ENCODE measurements around the gene RASD1.
"Not testable (repeated sequence)": the region's sequence is repeated elsewhere in the genome, so short reads cannot be mapped to it uniquely, and the experiment has no call there.

RASD1 gene

GRCh38 chr17:17495536-17496188 lies 533 bp downstream of the RASD1 start:
- peak; percentile 52 for DNase-seq

DNA sequence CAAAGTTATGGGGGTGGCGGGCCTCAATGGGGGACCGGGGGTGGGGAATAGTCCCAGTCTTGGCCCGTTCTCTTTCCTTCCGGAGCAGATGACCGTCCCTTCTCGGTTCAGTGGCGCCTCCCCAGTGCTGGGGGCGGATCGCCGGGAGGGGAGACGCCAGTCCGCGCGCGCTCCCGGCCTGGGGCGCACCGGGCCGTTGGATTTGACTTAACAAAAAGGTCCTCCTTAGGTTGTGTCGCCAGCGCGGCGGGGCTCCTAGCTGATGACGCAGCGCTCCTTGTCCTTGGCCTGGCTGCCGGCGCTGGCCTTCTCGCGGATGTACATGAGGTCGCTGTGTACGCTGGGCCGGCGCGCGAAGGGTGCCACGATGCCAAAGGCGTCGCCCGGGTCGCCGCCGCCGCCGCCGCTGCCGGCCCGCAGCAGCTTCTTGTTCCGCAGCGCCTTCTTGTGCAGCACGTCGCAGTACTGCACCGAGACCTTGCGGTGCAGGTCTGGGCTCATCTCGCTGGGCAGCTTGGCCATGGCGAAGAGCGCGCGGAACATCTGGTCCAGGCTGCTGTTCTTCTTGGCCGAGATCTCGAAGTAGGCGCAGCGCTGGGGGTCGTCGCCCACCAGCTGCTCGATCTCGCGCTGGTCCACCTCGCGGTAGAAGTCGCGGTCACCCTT lies 1.2 kb downstream of the RASD1 start:
- DNase-seq: peak; percentile 34

DNA sequence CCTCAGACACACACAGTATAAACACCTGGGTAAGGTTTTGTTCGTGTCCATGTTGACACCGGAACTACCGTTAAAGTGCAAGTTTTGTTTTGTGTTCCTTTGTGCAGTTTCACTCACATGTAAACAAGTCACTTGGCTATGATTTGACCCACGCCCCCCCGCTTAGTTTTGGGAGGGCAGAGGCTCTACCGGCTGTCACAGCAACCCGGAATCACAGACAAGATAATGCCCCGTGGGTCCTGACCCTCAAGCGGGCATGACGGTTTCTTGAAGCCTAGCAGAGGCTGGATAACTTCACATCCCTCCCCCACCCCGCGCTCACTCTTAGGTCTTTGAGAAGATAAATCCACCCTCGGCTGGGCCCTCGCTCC lies 1.7 kb downstream of the RASD1 start:
- peak; percentile 25 for DNase-seq

DNA sequence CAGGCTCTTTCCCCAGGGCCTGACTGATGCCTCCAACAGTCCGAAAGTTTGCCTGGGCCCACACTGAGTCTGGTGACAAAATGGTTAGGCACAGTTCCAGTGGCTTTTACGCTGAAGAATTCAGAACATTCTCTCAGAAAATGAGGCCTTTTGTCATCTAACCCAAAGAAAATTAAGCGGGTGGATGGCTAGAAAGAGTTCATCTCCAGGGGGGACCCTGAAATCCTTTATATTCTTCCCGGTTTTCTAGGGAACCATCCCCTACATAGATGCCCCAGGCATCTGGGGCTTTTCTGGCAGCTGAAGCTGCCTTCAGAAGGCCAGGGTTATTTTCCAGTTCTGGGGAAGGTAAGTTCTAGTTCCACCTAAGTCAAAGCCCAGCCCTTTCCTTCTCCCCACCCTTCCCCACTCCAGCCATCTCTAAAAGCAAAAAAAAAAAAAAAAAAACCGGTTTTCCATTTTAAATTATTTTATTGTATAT lies 2.2 kb downstream of the RASD1 start:
- DNase-seq: no peak

GRCh38 chr17:17493249-17493985 lies 2.8 kb downstream of the RASD1 start:
- DNase-seq: no peak

DNA sequence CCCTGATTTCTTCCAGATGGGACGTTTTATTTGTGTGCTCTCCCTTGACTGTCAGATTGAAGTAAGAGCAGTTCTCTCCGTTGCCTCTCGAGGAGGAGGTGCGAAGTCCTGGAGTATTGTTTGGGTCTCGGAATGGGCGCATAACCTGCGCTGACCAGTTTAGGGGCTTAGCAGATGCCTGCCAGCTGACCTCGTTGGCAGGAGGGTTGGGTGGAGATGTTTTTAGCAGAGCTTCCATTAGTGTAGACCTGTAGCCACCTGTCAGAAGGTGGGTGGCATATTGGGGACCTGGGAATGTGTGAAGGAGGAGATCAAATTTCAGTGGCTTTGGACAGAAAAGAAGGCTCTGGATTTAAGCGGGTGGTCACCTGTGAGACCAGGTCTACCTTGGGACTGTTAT lies 3.6 kb downstream of the RASD1 start:
- DNase-seq: no peak

GRCh38 chr17:17492085-17492484 lies 4.1 kb downstream of the RASD1 start:
- DNase-seq: no peak

DNA sequence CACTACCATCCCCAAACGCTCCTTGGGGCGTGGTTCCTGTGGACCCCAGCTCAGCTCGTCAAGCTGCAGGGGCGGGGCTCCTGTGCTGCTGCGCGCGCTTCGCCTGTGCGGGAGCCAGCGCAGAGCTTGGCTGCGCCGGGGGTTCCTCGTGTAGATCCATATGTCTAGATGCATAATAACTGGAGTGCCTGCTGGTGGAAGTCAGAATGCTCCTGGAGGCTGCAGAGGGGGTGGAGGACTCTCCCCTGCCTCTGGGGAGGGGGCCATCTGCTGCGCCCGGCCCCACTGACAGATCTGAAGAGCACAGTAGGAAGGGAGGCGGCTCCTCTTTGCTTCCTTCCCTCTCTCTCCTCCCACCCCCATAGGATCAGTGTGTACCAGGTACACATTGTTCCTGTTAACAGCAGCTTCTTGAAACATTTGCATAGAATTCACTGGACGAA lies 4.6 kb downstream of the RASD1 start:
- DNase-seq: no peak

- no peak for DNase-seq
Observed at GRCh38 chr17:17491031-17491471, 5.1 kb downstream of the RASD1 start.

DNA sequence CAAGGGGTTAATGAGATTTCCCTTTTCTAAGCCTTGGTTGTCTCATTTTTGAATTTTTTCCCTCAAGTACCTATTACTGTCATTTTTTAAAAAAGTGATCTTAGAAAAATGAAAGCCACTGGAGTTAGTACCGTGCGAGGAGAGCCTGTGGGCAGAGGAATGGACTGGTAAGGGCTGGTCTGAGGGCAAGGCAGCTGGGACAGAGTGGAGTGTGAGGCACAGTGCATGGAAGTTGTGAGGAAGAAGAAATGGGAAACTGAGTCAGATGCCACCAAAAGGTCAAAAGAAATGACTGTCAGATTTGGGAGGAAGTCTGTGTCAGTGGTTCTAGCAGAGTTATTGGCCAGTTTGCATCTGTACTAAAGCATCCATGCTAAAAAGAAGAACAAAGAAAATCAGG lies 8.2 kb downstream of the RASD1 start:
- DNase-seq: no peak

DNA sequence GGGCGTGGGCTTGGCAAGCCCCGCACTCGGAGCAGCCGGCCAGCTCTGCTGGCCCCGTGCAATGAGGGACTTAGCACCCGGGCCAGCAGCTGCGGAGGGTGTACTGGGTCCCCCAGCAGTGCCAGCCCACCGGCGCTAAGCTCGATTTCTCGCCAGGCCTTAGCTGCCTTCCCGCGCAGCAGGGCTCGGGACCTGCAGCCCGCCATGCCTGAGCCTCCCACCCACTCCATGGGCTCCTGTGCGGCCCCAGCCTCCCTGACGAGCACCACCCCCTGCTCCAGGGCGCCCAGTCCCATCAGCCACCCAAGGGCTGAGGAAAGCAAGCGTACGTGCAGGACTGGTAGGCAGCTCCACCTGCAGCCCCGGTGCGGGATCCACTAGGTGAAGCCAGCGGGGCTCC lies 9.8 kb downstream of the RASD1 start:
- not testable (repeated sequence) for DNase-seq

DNA sequence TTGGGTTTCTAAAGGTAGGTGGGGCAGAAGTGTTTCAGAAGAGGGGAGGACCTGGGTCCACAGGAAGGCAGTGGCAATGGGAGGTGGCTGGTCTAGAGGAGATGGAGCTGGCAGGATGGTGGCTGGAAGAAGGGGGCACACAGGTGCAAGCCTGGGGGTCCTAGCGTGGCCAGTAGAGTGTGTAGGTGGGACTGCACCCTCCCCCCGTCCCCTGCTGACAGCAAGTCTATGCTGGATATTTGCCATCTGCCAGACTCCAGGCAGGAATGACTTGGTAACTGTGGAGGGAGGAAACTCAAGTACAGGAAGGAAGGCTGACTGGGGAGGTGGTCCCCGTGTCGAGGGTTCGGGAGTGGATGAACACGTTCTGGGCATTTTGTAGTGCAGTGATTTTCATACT lies 10.8 kb downstream of the RASD1 start:
- DNase-seq: no peak

- DNase-seq: no peak
Observed at GRCh38 chr17:17484451-17484899, 11.7 kb downstream of the RASD1 start.

- DNase-seq: no peak
Observed at GRCh38 chr17:17481860-17482259, 14.3 kb downstream of the RASD1 start.

DNA sequence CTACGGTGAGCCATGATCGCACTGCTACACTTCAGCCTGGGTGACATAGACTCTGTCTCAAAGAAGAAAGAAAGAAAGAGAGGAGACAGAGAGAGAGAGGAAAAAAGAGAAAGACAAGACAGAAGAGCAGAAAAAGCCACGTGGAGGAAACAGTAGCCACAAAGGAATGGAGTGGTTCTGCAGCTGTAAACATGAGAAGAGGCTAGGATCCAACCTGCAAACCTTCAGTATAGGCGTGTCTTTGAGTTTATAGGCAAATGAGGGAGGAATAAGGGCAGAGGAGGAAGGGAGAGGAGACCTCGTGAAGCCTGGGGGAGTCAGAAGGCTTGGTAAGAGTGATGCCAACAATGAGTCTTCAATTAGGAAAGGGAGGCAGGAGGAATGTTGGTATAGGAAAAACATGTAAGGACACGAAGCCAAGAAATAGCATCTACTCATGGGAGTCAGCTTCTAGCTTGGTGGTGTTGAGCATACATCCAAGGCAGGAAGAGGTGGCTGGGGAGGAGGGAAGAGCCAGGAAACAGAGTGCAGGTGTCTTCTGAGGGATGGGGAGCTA lies 15.5 kb downstream of the RASD1 start:
- no peak for DNase-seq

GRCh38 chr17:17479209-17479608 lies 17.0 kb downstream of the RASD1 start:
- no peak for DNase-seq

DNA sequence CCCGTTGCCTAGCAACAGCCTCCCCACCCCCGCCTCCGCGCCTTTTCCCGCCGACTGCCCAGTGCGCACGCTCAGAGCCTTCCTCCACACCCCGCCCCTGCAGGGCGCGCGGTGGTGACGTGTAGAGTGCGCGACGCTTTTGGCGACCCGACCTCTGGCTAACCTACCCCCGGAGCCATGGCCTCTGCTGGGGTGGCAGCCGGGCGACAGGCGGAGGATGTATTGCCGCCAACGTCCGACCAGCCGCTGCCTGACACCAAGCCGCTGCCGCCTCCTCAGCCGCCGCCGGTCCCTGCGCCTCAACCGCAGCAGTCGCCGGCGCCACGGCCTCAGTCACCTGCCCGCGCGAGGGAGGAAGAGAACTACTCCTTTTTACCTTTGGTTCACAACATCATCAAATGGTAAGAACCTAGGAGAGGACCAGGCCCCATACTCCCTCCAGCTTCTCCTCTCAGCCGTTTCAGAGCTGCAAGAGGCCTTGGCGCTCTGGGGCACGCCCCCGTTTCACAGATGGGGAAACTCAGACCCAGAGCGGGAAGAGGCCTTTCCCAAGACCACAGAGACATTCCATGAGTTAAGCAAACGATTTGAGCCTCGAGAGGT lies 19.2 kb downstream of the RASD1 start, which contains the start of gene MED9:
Gene MED9, plus strand, starts transcription at position 136 of the 603 bp plus-strand sequence. Its CDS starts 42 bp downstream, at position 178.
- peak; percentile 91 for DNase-seq

- DNase-seq: no peak
Observed at GRCh38 chr17:17474341-17474740, 21.9 kb downstream of the RASD1 start.

- no peak for DNase-seq
Observed at GRCh38 chr17:17472333-17472920, 23.8 kb downstream of the RASD1 start.

DNA sequence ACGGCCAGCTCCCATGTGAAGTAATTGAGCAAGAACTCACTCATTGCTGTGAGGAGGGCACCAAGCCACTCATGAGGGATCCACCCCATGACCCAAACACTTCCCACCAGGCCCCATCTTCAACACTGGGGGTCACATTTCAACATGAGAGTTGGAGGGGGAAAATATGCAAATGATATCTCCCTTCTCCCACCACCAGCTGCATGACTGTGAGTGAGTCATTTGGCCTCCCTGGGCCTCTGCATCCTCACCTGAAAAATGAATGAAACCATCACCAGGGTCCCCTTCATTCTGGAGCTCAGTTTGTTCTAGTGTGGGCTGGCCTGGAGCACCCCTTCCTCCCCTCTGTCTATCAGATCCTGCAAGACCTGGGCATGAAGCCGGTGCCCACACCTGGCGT lies 26.2 kb downstream of the RASD1 start:
- no peak for DNase-seq

DNA sequence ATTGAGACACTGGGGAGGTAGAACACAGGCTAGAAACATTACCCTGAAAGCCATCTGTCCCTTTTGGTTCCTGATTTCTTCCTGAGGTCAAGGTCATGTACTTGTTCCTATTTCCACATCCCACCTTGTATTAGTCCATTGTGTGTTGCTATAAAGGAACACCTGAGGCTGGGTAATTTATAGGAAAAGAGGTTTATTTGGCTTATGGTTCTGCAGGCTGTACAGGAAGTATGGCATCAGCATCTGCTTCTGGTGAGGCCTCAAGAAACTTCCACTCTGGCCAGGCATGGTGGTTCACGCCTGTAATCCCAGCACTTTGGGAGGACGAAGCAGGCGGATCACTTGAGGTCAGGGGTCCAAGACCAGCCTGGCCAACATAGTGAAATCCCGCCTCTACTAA lies 26.8 kb downstream of the RASD1 start:
- DNase-seq: no peak

DNA sequence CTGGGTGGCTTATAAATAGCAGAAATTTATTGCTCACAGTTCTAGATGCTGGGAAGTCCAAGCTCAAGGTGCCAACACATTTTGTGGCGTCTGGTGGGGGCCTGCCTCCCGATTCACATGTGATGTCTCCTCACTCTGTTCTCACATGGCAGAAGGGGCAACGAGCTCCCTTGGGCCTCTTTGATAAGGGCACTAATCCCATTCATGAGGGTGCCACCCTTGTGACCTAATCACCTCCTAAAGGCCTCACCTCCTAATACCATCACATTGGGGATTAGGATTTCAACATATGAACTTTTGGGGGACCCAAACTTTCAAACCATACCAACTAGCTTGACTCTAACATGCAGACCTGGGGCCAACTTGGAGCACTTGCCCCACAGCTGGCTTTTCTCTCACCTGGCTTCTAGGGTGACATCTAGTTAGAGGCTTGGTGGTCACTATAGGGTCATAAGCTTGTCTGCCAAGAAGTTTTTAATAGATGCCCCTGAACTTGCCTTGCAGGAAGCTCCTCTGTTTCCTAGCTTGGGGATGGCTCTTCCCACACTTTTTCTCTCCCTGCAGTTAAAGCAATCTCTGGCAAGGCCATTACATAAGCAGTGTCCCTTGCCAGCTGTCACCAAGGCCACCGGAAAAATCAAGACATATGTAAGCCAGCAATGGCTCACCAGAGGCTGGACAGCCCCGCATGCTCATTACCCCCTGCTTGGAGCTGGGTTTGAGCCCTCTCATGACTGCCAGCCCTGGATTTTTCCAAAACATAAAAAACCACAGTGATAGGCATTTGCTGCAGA lies 27.8 kb downstream of the RASD1 start:
- no peak for DNase-seq

Measured in NCI-H510A treated with DMSO at 0.1 percent for 48 hours (cell line).